A673 (cell line): ENCODE data around the gene HSD11B2. TPM values are rescaled to one million over a fixed set of nuclear protein-coding genes. Genes with fewer than 3 reads are reported as not detected.

Source experiments
- BruUV-seq: library from RNA; stranded (reverse); fragments of 400-500 nt; replicated peaks from 2 replicates; lab custom pipeline; 2021; lab: Mats Ljungman, UMichigan
- CTCF ChIA-PET: fragments of 300-600 bp; sonication (Branson Sonifier 250); formaldehyde crosslinking; loops from one replicate; lab custom pipeline; 2022; ENCODE audit warnings: antibody characterized with exemption; lab: Charles Lee
- POLR2A ChIA-PET: fragments of 300-600 bp; sonication (Branson Sonifier 250); formaldehyde crosslinking; loops from one replicate; lab custom pipeline; 2022; ENCODE audit warnings: antibody characterized with exemption; ENCODE audit not compliant: low non-redundant PET; lab: Charles Lee
- DNase-seq: peaks from one replicate; pipeline ENCODE4 v3.0.0-alpha.2; 2015; ENCODE audit warnings: low spot score
- H3K27ac ChIP-seq: fragments of 200-600 bp; sonication (generic); 2 replicates; pipeline ENCODE4 v1.5.1; 2016; ENCODE audit warnings: mixed run types, low read depth, mild to moderate bottlenecking, mixed read lengths, antibody characterized with exemption, low read length; ENCODE audit not compliant: poor library complexity, severe bottlenecking
- H3K27me3 ChIP-seq: fragments of 200-600 bp; sonication (generic); replicated peaks from 2 replicates; pipeline ENCODE4 v1.6.1; 2017; ENCODE audit warnings: mixed run types, low read depth, mild to moderate bottlenecking, mixed read lengths, antibody characterized with exemption, low read length; ENCODE audit not compliant: insufficient read depth, poor library complexity
- H3K36me3 ChIP-seq: fragments of 200-600 bp; sonication (generic); 2 replicates; pipeline ENCODE4 v1.6.1; 2016; ENCODE audit warnings: mixed run types, mild to moderate bottlenecking, mixed read lengths, antibody characterized with exemption, low read length; ENCODE audit not compliant: insufficient read depth, poor library complexity, severe bottlenecking
- H3K4me1 ChIP-seq: fragments of 200-600 bp; sonication (generic); 2 replicates; pipeline ENCODE4 v1.6.1; 2017; ENCODE audit warnings: mixed run types, mild to moderate bottlenecking, mixed read lengths, antibody characterized with exemption, low read length; ENCODE audit not compliant: insufficient read depth, poor library complexity, severe bottlenecking
- H3K4me3 ChIP-seq: fragments of 200-600 bp; sonication (generic); 2 replicates; pipeline ENCODE4 v1.5.1; 2016; ENCODE audit warnings: low read depth, mixed run types, mild to moderate bottlenecking, mixed read lengths, low read length; ENCODE audit not compliant: poor library complexity, severe bottlenecking
- H3K9me3 ChIP-seq: fragments of 200-600 bp; sonication (generic); 2 replicates; pipeline ENCODE4 v1.6.1; 2016; ENCODE audit warnings: mixed run types, low read depth, mild to moderate bottlenecking, mixed read lengths, antibody characterized with exemption, low read length; ENCODE audit not compliant: poor library complexity, severe bottlenecking
- CTCF ChIP-seq: fragments of 300-800, 200-600 bp; sonication (generic); conservative IDR thresholded peaks from 2 replicates; pipeline ENCODE4 v1.5.1; 2017; ENCODE audit warnings: low read depth, mild to moderate bottlenecking, antibody characterized with exemption, low read length, moderate library complexity, mixed read lengths
- EZH2 ChIP-seq: fragments of 200-600 bp; sonication (generic); IDR thresholded peaks from 2 replicates; pipeline ENCODE4 v1.6.1; 2017; ENCODE audit warnings: borderline replicate concordance, low read depth, mild to moderate bottlenecking, mixed read lengths, antibody characterized with exemption, low read length; ENCODE audit not compliant: poor library complexity, severe bottlenecking
- intact Hi-C: fragments of 100-400 bp; cut with micrococcal nuclease; formaldehyde crosslinking; loops from one replicate; pipeline ENCODE4 v1.10.0; 2022; ENCODE audit not compliant: unreplicated experiment
- total RNA-seq: library from RNA; stranded (reverse); gene quantifications from 2 replicates; pipeline ENCODE4 v1.2.3, GENCODE V29; 2021

The HSD11B2 gene
- total RNA-seq, 1 experiment from 2014 or later: 2.3 TPM

- no peaks in the 10 kb centered on the region for H3K36me3 ChIP-seq
- POLR2A ChIA-PET: no interaction called here
- H3K9me3 ChIP-seq: no peaks in the 10 kb centered on the region
- no peaks in the 10 kb centered on the region for H3K27me3 ChIP-seq
- TF ChIP-seq EZH2 (no peak), CTCF (no peak)
- H3K27ac ChIP-seq: no peak overlapping the region
- no peak for DNase-seq
- intact Hi-C loops: no loop called here
- no peak overlapping the region for H3K4me3 ChIP-seq
- CTCF ChIA-PET: no interaction called here
- no peaks in the 10 kb centered on the region for H3K4me1 ChIP-seq
- no TSS peak for BruUV-seq
These were observed 44.0 kb upstream of the HSD11B2 start for GRCh38 chr16:67386861-67387455.

GRCh38 chr16:67387479-67388079 lies 43.3 kb upstream of the HSD11B2 start:
- intact Hi-C loops: no loop called here
- no peak overlapping the region for H3K27ac ChIP-seq
- no peaks in the 10 kb centered on the region for H3K4me1 ChIP-seq
- H3K27me3 ChIP-seq: no peaks in the 10 kb centered on the region
- POLR2A ChIA-PET: no interaction called here
- no peaks in the 10 kb centered on the region for H3K36me3 ChIP-seq
- CTCF ChIA-PET: no interaction called here
- H3K4me3 ChIP-seq: no peak overlapping the region
- TF ChIP-seq CTCF (no peak), EZH2 (no peak)
- BruUV-seq: no TSS peak
- no peaks in the 10 kb centered on the region for H3K9me3 ChIP-seq
- DNase-seq: no peak

- CTCF ChIA-PET: interaction anchor here (0.6 kb wide), 1 partner anchor 140 kb away, joined by 10 read pairs; no protein-coding TSS in a partner anchor
- no peaks in the 10 kb centered on the region for H3K36me3 ChIP-seq
- TF ChIP-seq CTCF (no peak), EZH2 (no peak)
- intact Hi-C loops: no loop called here
- no peaks in the 10 kb centered on the region for H3K4me1 ChIP-seq
- BruUV-seq: no TSS peak
- POLR2A ChIA-PET: no interaction called here
- no peaks in the 10 kb centered on the region for H3K9me3 ChIP-seq
- no peak overlapping the region for H3K4me3 ChIP-seq
- no peaks in the 10 kb centered on the region for H3K27me3 ChIP-seq
- no peak for DNase-seq
- H3K27ac ChIP-seq: no peak overlapping the region
These were observed 42.7 kb upstream of the HSD11B2 start for GRCh38 chr16:67388191-67388590.
